CD14-positive monocyte (primary cell): Measurements from ENCODE around the gene ARNT2. TPM values are rescaled to one million over a fixed set of nuclear protein-coding genes. Genes with fewer than 3 reads are reported as not detected.

Experiments
- DNase-seq, 3 donors: peaks; one replicate each; pipeline ENCODE4 v3.0.0-alpha.2; 2011 to 2022
- H2AFZ ChIP-seq: 2 replicates; pipeline ENCODE4 v1.6.0; 2012; ENCODE audit warnings: mild to moderate bottlenecking, low read depth, low read length, inconsistent platforms; ENCODE audit not compliant: insufficient read depth, poor library complexity, severe bottlenecking
- H3K27ac ChIP-seq, 2 donors: 1 replicate in 1 of 2; 2 replicates in 1 of 2; pipeline ENCODE4 v1.5.1; 2012 to 2013; ENCODE audit warnings: low read length in 2 of 2, control low read depth in 1 of 2, inconsistent platforms in 1 of 2, low read depth in 1 of 2, mild to moderate bottlenecking in 1 of 2
- H3K27me3 ChIP-seq, 2 donors: one replicate each; pipeline versions ENCODE4 v1.6.0 to v1.6.1; 2011 to 2013; ENCODE audit warnings: low read length in 2 of 2; ENCODE audit not compliant: control insufficient read depth in 2 of 2, insufficient read depth in 2 of 2
- H3K36me3 ChIP-seq, 2 donors: replicated peaks in 1 of 2; 1 replicate in 1 of 2; 2 replicates in 1 of 2; pipeline versions ENCODE4 v1.5.1 to v1.6.1; 2012 to 2013; ENCODE audit warnings: low read length in 2 of 2, control low read depth in 1 of 2, inconsistent platforms in 1 of 2, mild to moderate bottlenecking in 1 of 2; ENCODE audit not compliant: insufficient read depth in 2 of 2, control insufficient read depth in 1 of 2
- H3K4me1 ChIP-seq, 2 donors: 1 replicate in 1 of 2; 2 replicates in 1 of 2; pipeline versions ENCODE4 v1.5.1 to v1.6.1; 2012 to 2013; ENCODE audit warnings: low read length in 2 of 2, control low read depth in 1 of 2, inconsistent platforms in 1 of 2, mild to moderate bottlenecking in 1 of 2, moderate library complexity in 1 of 2; ENCODE audit not compliant: insufficient read depth in 2 of 2, control insufficient read depth in 1 of 2
- H3K4me2 ChIP-seq: replicated peaks from 2 replicates; pipeline ENCODE3; 2012; ENCODE audit warnings: low read length, moderate library complexity, mild to moderate bottlenecking; ENCODE audit not compliant: poor library complexity, severe bottlenecking; ENCODE audit errors: extremely low read depth
- H3K4me3 ChIP-seq, 3 experiments: fragments of 200-600 bp in 1 of 3; sonication (generic) in 1 of 3; replicated peaks in 1 of 3; 1 replicate in 2 of 3; 2 replicates in 1 of 3; pipeline ENCODE4 v1.5.1; 2011 to 2013; ENCODE audit warnings: low read length in 3 of 3, mild to moderate bottlenecking in 3 of 3, control low read depth in 2 of 3, low read depth in 2 of 3, inconsistent platforms in 1 of 3, moderate library complexity in 1 of 3
- H3K79me2 ChIP-seq: 2 replicates; pipeline ENCODE4 v1.6.0; 2012; ENCODE audit warnings: mild to moderate bottlenecking, control low read depth, inconsistent platforms, low read length, moderate library complexity; ENCODE audit not compliant: insufficient read depth
- H3K9ac ChIP-seq: 2 replicates; pipeline ENCODE4 v1.6.0; 2017; ENCODE audit warnings: low read length, mild to moderate bottlenecking; ENCODE audit not compliant: insufficient read depth, poor library complexity, severe bottlenecking
- H3K9me3 ChIP-seq, 2 donors: replicated peaks in 1 of 2; 1 replicate in 1 of 2; 2 replicates in 1 of 2; pipeline versions ENCODE4 v1.5.1 to v1.6.1; 2012 to 2013; ENCODE audit warnings: low read length in 2 of 2, control low read depth in 1 of 2; ENCODE audit not compliant: control insufficient read depth in 1 of 2, insufficient read depth in 1 of 2
- H4K20me1 ChIP-seq: 2 replicates; pipeline ENCODE4 v1.6.0; 2012; ENCODE audit warnings: mild to moderate bottlenecking, low read length, control low read depth, moderate library complexity; ENCODE audit not compliant: insufficient read depth
- H3K27ac Mint-ChIP-seq, 7 donors: one replicate each; pipeline ENCODE4 v1.8.0; 2020; ENCODE audit warnings: mild to moderate bottlenecking in 7 of 7, mixed read lengths in 7 of 7, moderate library complexity in 6 of 7, inconsistent platforms in 2 of 7
- H3K27me3 Mint-ChIP-seq, 3 donors: one replicate each; pipeline ENCODE4 v1.8.0; 2021 to 2022; ENCODE audit warnings: low read depth in 3 of 3, mild to moderate bottlenecking in 3 of 3, mixed read lengths in 3 of 3, moderate library complexity in 3 of 3, inconsistent platforms in 1 of 3
- H3K36me3 Mint-ChIP-seq, 2 donors: one replicate each; pipeline ENCODE4 v1.8.0; 2020; ENCODE audit warnings: mixed read lengths in 2 of 2, inconsistent platforms in 1 of 2, mild to moderate bottlenecking in 1 of 2
- H3K4me1 Mint-ChIP-seq: one replicate; pipeline ENCODE4 v1.8.0; 2020; ENCODE audit warnings: mild to moderate bottlenecking, mixed read lengths
- H3K4me3 Mint-ChIP-seq, 2 donors: one replicate each; pipeline ENCODE4 v1.8.0; 2020; ENCODE audit warnings: mild to moderate bottlenecking in 2 of 2, mixed read lengths in 2 of 2, moderate library complexity in 1 of 2
- H3K9me3 Mint-ChIP-seq, 7 donors: one replicate each; pipeline ENCODE4 v1.8.0; 2020 to 2022; ENCODE audit warnings: mixed read lengths in 7 of 7, mild to moderate bottlenecking in 6 of 7, moderate library complexity in 6 of 7, inconsistent platforms in 2 of 7
- CTCF ChIP-seq: fragments of 200-600 bp; IDR thresholded peaks from one replicate; pipeline ENCODE4 v1.8.0; 2022; ENCODE audit warnings: antibody characterized with exemption, mild to moderate bottlenecking
- WGBS: methylation state at CpG from one replicate; pipeline ENCODE4 v1.1.5; 2013; ENCODE audit warnings: missing lambda C conversion rate; ENCODE audit not compliant: insufficient coverage; 5-methylcytosine and 5-hydroxymethylcytosine counted together
- intact Hi-C, 2 donors: fragments of 100-400 bp; cut with micrococcal nuclease; formaldehyde crosslinking; loops; one replicate each; pipeline versions ENCODE4 v1.15.0 to v1.15.1; 2023
- polyA plus RNA-seq, 3 donors: library from polyadenylated mRNA; depleted of rRNA in 1 of 3; unstranded in 2 of 3; stranded (reverse) in 1 of 3; fragments of 300-500 nt in 2 of 3; fragments of >200 nt in 1 of 3; fragmentation: Illumina TruSeq in 2 of 3; gene quantifications; 1 replicate in 2 of 3; 2 replicates in 1 of 3; pipeline ENCODE4 v1.2.3, GENCODE V29; 2012 to 2021

The ARNT2 gene
- polyA plus RNA-seq, 3 donors = not detected

- H3K36me3 Mint-ChIP-seq = peaks cover 2 to 3% of the 10 kb centered on the region in 2 donors
- WGBS = no CpG with 5 or more reads among the region's 4 CpGs
- Histone ChIP-seq H3K9ac (no peak overlapping the region), H3K9me3 (no peaks in the 10 kb centered on the region), H3K27ac (no peak overlapping the region), H3K36me3 (no peaks in the 10 kb centered on the region), H3K4me1 (peaks cover 25 to 37% of the 10 kb centered on the region in 2 donors), H4K20me1 (no peaks in the 10 kb centered on the region), H3K79me2 (no peaks in the 10 kb centered on the region), H3K27me3 (no peaks in the 10 kb centered on the region), H3K4me3 (no peak overlapping the region), H2AFZ (no peak overlapping the region), H3K4me2 (no peak overlapping the region)
- no peak overlapping the region for H3K4me3 Mint-ChIP-seq
- no peak overlapping the region for H3K27ac Mint-ChIP-seq
- H3K27me3 Mint-ChIP-seq = peaks cover 10 to 17% (median 11%) of the 10 kb centered on the region in 3 donors
- peaks cover 0 to 10% (median 6%) of the 10 kb centered on the region in 7 donors for H3K9me3 Mint-ChIP-seq
- no peak for TF ChIP-seq CTCF
- H3K4me1 Mint-ChIP-seq = peaks cover 33% of the 10 kb centered on the region
- DNase-seq = no peak
- intact Hi-C loops = no loop called here
These were observed 83.7 kb downstream of the ARNT2 start for GRCh38 chr15:80487839-80488390.

GRCh38 chr15:80489030-80489594, 84.9 kb downstream of the ARNT2 start:
- Histone ChIP-seq H3K4me3 (peak overlapping the region in 1 of 3 experiments; percentile 44), H3K4me2 (peak overlapping the region; percentile 61), H2AFZ (peak overlapping the region; percentile 21), H3K27ac (peak overlapping the region in 1 of 2 donors; percentile 65), H3K9me3 (no peaks in the 10 kb centered on the region), H3K27me3 (no peaks in the 10 kb centered on the region), H3K9ac (no peak overlapping the region), H3K4me1 (peaks cover 25 to 37% of the 10 kb centered on the region in 2 donors), H3K36me3 (no peaks in the 10 kb centered on the region), H4K20me1 (no peaks in the 10 kb centered on the region), H3K79me2 (no peaks in the 10 kb centered on the region)
- Mint-ChIP-seq H3K27ac (peak overlapping the region in 6 of 7 donors; percentile 13 to 80 (median 41)), H3K9me3 (peaks cover 0 to 10% (median 6%) of the 10 kb centered on the region in 7 donors), H3K27me3 (peaks cover 10 to 17% (median 13%) of the 10 kb centered on the region in 3 donors), H3K36me3 (peaks cover 2 to 3% of the 10 kb centered on the region in 2 donors), H3K4me1 (peaks cover 33% of the 10 kb centered on the region), H3K4me3 (peak overlapping the region in 1 of 2 donors; percentile 59)
- TF ChIP-seq CTCF = no peak
- peak; percentile 42 to 73 (median 54) for DNase-seq
- 46% methylated on average over 4 of the region's 7 CpGs for WGBS
- intact Hi-C loops = no loop called here
